NCI-H82 treated with DMSO at 0.1 percent for 48 hours (cell line): ENCODE measurements around the gene TIMM29.
"Not testable (repeated sequence)": the region's sequence is repeated elsewhere in the genome, so short reads cannot be mapped to it uniquely, and the experiment has no call there.

Source experiments
- DNase-seq: peaks from one replicate; lab custom pipeline; 2025; ENCODE audit not compliant: unreplicated experiment; lab: John Stamatoyannopoulos, UW

The TIMM29 gene

DNA sequence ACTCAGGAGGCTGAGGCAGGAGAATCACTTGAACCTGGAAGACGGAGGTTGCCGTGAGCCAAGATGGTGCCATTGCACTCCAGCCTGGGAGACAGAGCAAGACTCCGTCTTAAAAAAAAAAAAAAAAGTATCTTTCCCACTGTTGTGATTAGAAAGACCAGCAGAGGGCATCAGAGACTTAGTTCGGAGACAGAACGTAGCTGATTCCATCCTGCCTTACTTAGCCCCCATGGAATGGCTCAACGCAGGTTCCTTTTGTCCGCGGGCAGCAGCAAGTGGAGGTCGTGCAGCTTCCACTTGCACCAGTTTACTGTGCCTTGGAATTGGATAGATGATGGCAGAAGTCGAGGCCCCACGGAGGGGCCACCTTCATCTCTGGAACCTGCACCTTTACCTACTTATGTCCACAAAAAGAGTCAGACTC, 8.1 kb downstream of the TIMM29 start:
- peak; percentile 73 for DNase-seq

DNA sequence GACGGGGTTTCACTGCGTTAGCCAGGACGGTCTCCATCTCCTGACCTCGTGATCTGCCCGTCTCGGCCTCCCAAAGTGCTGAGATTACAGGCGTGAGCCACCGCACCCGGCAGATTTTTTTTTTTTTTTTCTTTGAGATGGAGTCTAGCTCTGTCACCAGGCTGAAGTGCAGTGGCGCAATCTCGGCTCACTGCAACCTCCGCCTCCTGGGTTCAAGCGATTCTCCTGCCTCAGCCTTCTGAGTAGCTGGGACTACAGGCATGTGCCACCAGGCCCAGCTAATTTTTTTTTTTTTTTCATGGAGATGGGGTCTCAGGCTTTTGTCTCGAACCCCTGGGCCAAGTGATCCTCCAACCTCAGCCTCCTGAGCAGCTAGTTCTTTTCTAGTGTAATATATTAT, 13.0 kb downstream of the TIMM29 start:
- not testable (repeated sequence) for DNase-seq

DNA sequence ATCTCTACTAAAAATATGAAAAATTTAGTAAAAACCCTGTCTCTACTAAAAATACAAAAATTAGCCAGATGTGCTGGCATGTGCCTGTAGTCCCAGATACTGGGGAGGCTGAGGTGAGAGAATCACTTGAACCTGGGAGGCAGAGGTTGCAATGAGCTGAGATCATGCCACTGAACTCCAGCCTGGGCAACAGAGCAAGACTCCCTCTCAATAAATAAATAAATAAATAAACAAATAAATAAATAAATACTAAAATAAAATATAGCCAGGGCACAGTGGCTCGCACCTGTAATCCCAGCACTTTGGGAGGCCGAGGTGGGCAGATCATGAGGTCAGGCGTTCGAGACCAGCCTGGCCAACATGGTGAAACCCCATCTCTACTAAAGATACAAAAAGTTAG, 14.8 kb downstream of the TIMM29 start:
- DNase-seq, result not testable (repeated sequence)

DNA sequence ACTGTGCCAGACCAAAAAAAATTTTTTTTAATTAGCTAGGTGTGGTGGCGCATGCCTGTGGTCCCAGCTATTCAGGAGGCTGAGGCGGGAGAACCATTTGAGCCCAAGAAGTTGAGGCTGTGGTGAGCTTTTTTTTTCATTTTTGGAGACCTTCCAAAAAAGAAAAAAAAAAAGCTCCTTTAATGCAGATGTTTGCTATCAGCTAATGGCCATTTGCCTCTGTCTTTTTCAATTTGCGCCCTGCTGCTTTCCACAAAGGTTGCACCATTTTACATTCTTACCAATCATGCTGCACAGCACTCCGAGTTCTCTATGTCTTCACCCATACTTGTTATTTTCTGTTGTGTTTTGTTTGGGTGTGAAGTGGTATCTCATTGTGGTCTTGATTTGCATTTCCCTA, 16.7 kb downstream of the TIMM29 start:
- no peak for DNase-seq

DNA sequence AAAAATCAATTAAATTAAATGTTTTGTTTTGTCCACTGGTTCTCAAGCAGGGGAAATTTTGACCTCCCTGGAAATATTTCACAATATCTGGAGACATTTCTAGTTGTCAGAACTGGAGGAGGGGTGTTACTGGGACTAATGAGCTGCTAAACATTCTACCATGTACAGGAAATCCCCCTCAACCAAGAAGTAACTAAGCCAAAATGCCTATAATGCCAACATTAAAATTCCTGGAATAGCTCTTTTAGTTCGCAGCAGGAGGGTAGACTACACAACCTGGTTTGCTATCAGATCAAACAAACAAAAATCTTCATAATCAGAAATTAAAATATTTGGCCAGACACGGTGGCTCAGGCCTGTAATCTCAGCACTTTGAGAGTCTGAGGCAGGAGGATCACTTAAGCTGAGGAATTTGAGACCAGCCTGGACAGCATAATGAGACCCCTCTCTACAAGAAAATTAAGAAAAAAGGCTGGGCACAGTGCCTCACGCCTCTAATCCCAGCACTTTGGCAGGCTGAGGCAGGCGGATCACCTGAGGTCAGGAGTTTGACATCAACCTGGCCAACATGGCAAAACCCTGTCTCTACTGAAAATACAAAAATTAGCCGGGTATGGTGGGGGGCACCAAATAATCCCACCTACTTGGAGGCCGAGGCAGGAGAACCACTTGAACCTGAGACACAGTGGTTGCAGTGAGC, 18.5 kb downstream of the TIMM29 start:
- no peak for DNase-seq

DNA sequence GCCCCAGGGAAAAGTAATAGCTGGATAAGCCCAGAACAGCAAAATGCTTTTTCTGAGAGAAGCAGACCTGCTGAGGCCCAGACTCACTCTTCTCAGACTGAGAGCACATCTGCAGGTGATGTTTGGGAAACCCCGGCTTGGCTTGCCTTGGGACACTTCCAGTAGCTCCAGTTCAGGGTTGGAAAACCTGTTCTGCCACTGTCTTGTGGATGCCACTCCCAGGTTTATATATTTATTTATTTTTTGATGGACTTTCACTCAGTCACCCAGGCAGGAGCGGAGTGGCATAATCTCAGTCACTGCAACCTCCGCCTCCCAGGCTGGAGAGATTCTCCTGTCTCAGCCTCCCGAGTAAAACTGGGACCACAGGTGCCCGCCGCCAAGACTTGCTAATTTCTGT, 24.2 kb downstream of the TIMM29 start:
- DNase-seq, result no peak

DNA sequence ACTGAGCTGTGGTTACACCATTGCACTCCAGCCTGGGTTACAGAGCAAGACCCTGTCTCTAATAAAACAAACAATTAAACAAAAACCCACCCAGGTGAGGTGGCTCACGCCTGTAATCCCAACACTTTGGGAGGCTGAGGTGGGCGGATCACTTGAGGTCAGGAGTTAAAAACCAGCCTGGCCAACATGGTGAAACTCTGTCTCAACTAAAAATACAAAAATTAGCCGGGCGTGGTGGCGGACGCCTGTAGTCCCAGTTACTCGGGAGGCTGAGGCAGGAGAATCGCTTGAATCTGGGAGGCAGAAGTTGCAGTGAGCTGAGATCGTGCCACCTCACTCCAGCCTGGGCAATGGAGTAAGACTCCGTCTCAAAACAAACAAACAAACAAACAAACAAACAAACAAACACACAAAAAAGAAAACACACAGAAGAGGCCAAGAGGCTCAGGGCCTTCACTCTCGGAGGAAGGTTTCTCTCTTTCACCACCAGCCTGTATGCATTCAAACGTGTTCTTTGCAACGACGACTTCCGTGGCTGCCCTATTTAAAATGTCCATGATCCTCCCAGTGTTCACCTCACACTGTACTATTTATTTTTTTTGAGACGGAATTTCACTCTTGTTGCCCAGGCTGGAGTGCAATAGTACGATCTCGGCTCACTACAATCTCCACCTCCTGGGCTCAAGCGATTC, 30.8 kb downstream of the TIMM29 start:
- DNase-seq, result not testable (repeated sequence)

DNA sequence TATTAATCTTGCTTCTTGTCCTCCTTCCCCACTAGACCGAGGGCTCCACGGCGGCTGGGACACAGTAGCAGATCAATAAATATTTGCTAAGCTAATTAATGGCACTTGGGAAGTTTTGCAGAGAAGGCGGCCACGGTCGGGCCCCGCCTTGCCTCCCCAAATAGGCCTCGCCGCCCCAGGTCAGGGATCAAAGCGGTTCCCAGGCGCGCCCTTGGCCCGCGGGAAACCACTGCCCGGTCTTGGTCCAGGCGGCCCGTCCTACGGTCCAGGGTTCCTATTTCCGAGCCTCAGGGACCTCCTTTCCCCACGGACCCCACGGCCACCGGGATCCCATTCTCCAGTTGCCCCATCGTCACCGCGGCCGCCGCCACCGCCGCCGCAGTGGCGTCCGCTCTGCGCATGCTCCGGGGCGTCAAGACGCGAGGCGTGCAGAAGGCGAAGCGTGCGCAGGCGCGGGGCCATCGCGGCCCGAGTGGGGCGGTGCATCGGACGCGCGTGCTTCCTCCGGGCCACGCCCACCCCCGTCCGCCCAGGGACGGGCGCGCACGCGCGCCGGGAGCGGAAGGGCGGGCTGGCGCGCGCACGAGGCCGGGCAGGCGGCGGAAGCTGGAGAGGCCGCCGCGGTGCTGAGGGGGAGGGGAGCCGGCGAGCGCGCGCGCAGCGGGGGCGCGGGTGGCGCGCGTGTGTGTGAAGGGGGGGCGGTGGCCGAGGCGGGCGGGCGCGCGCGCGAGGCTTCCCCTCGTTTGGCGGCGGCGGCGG, 31.9 kb downstream of the TIMM29 start, which contains the start of gene SMARCA4:
Gene SMARCA4, plus strand, starts transcription at position 717 of the 759 bp plus-strand sequence. CDS start 23,122 bp downstream, outside the sequence.
- peak; percentile 42 for DNase-seq

DNA sequence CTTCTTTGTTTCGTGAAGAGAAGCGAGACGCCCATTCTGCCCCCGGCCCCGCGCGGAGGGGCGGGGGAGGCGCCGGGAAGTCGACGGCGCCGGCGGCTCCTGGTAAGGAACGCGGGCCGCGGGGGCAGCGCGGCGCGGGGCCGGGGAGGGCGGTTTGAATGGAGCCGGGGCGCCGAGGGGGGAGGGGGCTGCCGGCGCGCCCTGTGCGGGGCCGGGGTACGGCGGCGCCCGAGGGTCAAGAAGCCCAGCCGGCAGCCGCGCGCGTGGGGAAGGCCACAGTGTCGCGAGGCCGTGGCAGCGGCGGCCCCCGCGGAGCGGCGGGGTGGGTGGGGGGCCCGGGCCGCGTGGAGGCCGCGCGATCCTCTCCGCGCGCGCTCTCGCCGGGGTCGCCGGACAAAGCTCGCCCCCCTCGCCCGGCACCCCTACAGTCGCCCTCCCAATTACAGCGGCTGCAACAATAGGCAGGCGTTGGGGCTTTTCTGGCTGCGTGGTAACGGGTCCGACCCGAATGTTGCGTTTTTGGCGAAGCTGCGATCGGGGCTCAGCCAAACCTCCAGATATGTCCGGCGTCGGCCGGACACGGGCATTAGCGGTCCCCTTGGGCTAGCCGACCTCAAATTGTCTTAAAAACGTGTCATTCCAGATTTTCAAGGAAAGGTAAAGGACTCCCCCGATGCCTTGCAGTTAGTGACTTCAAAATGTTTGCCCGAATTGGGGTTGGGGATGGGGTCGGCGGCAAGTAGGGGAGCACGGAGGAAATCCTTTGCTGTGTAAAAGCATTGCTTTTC, 32.7 kb downstream of the TIMM29 start:
- no peak for DNase-seq

DNA sequence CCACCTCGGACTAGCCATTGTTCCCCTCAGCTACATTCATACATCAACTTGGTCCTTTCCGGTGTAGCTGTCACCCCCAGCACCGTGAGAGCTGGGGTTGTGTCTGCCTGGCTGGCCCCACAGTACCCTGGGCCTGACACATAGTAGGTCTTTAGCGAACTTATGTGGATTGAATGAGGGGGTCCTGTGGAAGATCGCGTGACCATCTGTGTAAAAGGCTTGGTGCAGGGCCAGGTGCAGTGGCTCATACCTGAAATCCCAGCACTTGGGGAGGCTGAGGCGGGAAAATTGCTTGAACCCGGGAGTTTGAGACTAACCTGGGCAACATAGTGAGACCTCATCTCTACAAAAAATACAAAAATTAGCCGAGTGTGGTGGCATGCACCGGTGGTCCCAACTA, 34.3 kb downstream of the TIMM29 start:
- no peak for DNase-seq

DNA sequence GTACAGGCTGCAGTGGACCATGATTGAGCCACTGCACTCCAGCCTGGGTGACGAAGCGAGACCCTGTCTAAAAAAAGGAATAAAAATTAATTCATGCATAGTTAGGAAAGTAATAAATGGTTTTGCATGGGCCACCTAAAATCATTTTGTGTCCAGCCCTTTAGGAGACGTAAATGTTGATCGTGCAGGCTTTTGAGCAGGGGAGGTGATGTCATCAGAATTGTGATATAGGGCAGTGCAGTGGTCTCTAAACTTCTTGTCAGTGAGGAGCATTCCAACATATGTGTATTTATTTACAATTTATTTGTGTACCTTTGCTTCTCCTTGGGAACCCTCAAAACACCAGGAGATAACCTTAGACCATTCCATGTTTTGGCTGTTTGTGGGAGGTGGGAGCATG, 35.3 kb downstream of the TIMM29 start:
- no peak for DNase-seq

DNA sequence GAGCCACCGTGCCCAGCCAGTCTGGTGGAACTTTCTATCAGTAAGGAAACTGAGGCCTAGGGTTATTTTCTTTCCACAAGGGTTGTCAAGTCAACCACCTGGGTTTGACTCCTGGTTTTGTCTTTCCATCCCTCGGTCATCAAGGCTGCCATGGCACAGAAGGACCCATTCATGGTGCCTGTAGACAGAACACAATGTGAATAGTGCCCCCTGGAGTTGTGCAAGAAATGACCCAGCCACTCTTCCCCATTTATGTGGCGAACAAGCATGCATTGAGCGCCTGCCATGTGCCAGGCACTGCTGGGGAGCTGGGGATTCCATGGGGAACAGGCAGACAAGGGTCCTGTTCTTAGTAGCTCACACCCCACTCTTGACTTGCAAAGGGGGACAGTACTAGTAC, 36.3 kb downstream of the TIMM29 start:
- no peak for DNase-seq

DNA sequence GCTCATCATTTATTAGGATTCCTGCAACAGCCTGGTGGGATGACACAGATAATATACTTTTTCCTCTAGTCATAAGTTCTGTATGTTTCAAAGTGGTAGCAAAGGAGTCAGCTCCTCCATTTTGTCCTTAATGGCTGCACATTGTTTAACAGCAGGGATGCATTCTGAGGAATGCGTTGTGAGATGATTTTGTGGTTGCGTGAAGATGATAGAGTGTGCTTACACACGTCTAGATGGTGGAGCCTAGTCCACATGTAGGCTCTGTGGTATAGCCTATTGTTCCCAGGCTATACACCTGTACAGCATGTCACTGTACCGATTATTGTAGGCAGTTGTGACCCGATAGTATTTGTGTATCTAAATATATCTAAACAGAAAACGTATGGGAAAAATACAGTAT, 36.8 kb downstream of the TIMM29 start:
- DNase-seq, result no peak

DNA sequence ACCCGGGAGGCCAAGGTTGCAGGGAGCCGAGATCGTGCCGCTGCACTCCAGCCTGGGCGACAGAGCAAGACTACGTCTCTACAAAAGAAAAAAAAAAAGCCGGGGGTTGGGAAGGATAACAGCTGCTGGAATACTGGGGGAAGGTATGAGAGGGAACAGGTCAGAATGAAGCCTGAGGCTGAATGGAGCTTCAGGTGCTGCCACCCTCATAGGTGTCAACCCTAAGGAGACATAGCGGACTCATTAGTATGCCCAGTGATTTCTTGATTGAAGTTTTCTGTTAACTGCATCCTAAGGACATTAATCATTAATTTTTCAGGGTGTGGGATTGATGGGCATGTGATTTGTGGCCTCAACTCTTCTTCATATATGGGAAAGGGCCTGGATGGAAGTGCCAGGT, 38.2 kb downstream of the TIMM29 start:
- no peak for DNase-seq

DNA sequence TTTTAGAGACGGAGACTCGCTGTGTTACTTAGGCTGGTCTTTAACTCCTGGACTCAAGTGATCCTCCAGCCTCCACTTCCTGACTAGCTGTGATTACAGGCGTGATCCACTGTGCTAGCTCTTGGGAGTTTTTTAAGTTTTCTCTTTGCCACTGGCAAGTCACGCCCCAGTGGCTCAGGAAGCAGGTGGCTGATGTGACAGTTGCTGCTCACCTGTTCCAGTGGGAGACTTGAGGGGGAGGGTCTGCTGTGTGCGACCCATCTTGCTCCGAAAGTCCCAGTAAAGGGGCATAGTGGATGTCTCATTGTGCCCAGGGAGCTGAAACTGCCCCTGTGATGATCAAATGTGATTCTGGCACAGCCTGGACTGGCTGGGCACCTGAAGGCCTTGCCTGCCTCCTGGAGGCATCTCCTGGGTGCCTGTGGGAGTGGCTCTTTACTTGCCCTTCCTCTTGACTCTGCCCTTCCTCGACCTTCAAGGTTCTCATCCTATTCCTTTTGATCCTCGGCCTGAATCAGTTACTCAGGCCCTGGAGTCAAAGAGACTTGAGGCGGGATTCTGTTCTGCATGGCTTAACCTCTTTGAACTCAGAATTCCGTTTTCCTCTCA, 40.0 kb downstream of the TIMM29 start:
- DNase-seq, result no peak

DNA sequence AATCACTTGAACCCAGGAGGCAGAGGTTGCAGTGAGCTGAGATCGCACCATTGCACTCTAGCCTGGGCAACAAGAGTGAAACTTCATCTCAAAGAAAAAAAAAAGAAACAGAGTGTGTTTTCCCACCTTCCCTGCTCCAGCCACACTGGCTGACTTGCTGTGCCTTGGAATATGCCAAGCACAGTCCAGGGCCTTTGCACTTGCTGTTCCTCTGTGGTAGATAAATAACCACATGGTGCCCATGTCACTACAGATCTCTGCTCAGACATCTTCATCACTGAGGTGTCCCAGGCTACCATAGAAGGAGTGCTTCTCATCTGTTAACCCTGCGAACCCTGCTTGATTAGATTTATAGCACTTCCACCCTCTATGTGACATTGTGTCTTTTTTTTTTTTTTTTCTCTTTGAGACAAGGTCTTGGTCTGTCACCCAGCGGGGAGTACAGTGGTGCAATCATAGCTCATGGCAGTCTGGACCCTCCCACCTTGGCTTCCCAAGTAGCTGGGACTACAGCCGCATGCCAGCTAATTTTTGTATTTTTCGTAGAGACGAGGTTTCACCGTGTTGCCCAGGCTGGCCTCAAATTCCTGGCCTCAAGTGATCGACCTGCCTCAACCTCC, 42.6 kb downstream of the TIMM29 start:
- DNase-seq, result no peak

DNA sequence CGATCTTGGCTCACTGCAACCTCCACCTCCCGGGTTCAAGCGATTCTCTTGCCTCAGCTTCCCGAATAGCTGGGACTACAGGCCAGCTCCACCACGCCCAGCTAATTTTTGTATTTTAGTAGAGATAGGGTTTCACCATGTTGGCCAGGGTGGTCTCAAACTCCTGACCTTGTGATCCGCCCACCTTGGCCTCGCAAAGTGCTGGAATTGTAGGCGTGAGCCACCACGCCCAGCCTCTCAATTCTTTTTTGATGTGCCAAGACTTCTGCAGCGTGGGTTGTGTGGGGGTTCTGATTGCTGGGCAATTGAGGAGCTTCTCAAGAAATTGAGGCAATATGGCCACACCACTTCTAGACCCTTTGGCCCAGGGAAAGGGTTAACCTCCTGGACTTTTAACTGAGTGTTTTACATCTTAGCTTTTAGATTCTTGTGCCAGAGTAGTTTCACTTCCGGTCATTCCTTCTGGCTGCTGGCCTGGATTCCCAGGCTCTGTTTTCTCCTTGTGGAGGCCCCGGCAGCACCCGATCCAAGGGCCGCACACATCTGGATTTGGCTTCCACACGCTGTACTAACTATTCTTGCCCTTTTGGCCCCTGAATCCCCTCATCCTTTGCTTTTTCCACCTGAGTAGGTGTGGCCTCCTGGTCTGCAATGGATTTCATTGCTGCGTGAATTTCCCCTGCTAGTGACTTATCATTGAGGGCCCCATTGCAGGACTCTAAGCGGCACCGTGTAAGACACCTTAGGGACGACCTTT, 46.9 kb downstream of the TIMM29 start:
- no peak for DNase-seq

DNA sequence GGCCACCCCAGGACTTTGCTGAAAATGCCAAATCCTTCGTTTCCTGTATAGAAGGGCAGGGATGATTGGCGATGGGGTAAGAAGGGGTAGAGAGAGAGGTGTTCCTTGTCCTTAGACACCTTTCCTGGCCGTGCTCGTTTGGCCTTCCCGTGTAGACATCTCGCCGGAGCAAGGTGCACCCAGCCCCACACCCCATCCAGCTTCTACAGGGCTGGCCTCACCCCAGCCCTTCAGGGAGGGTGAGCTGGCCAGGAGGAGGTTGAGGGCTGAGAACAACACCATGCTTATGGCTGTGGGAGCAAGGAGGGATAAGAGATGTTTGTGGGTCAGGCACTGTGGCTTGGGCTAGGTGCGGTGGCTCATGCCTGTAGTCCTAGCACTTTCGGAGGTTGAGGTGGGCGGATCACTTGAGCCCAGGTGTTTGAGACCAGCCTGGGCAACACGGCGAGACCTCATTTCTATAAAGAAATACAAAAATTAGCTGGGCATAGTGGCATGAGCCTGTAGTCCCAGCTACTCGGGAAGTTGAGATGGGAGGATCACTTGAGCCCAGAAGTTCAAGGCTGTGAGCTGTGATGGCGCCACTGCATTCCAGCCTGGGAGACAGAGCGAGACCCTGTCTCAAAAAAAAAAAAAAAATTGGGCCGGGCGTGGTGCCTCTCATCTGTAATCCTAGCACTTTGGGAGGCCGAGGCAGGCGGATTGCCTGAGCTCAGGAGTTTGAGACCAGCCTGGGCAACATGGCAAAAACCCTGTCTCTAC, 47.7 kb downstream of the TIMM29 start:
- no peak for DNase-seq

DNA sequence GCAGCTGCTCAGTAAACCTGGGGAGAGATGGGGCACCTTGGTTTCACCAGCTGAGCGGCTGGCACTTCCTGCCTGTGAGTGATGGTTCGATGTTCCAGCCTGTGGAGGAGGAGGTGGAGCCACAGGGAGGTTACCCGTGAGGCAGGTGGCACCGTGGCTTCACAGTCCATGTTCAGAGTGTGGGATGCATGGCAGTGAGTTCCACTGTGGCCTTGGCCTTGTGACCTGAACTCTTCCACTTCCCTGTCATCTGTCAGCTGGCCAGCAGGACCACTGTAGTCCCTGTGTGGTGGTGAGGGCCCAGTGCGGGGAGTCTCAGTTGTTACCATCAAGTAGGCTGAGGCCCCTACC, 49.1 kb downstream of the TIMM29 start:
- no peak for DNase-seq
